Endothelial cell of umbilical vein (primary cell): ENCODE measurements around the gene ZSWIM5. TPM values are rescaled to one million over a fixed set of nuclear protein-coding genes. Genes with fewer than 3 reads are reported as not detected.

Experiments
- BruUV-seq: library from RNA; stranded (reverse); fragments of 400-500 nt; replicated peaks from 2 replicates; lab custom pipeline; 2021; lab: Mats Ljungman, UMichigan
- CTCF ChIA-PET: fragments of 300-600, 350-600 bp; sonication (Branson Sonifier 250); formaldehyde crosslinking; loops from one replicate; lab custom pipeline; 2021; ENCODE audit warnings: antibody characterized with exemption, inconsistent platforms; lab: Charles Lee
- POLR2A ChIA-PET: fragments of 300-600, 350-600 bp; sonication (Branson Sonifier 250); formaldehyde crosslinking; loops from one replicate; lab custom pipeline; 2021; ENCODE audit warnings: antibody characterized with exemption, inconsistent platforms; lab: Charles Lee
- DNase-seq: peaks from one replicate; pipeline ENCODE4 v3.0.0-alpha.2; 2011; ENCODE audit warnings: low read depth, low spot score
- FAIRE-seq: peaks from 2 replicates; lab custom pipeline; 2011; peaks lifted over from hg19 to GRCh38; lab: Jason Lieb, UNC
- H2AFZ ChIP-seq: 2 replicates; pipeline ENCODE4 v1.6.0; 2012; ENCODE audit warnings: low read depth, low read length, control low read depth, inconsistent platforms
- H3K27ac ChIP-seq: 2 replicates; pipeline ENCODE4 v1.5.1; 2011; ENCODE audit warnings: low read depth, mild to moderate bottlenecking, control low read depth, low read length, moderate library complexity; ENCODE audit not compliant: insufficient read depth
- H3K27me3 ChIP-seq, 2 experiments: 2 replicates each; pipeline versions ENCODE4 v1.6.0 to v1.6.1; 2011; ENCODE audit warnings: low read length in 2 of 2, mixed read lengths in 1 of 2; ENCODE audit not compliant: control insufficient read depth in 2 of 2, insufficient read depth in 2 of 2
- H3K36me3 ChIP-seq, 2 experiments: 2 replicates in 1 of 2; 3 replicates in 1 of 2; pipeline ENCODE4 v1.5.1; 2011; ENCODE audit warnings: low read length in 2 of 2, mild to moderate bottlenecking in 1 of 2, moderate library complexity in 1 of 2; ENCODE audit not compliant: control insufficient read depth in 2 of 2, insufficient read depth in 2 of 2; ENCODE audit errors: extremely low read depth in 1 of 2
- H3K4me1 ChIP-seq: 3 replicates; pipeline ENCODE4 v1.5.1; 2011; ENCODE audit warnings: mild to moderate bottlenecking, low read length; ENCODE audit not compliant: control insufficient read depth, insufficient read depth; ENCODE audit errors: extremely low read depth
- H3K4me2 ChIP-seq: 2 replicates; pipeline ENCODE4 v1.6.1; 2011; ENCODE audit warnings: low read length, control low read depth, mixed read lengths; ENCODE audit not compliant: insufficient read depth
- H3K4me3 ChIP-seq, 3 experiments: fragments of 200-600 bp in 1 of 3; sonication (generic), shearing (Covaris generic) in 1 of 3; replicated peaks in 1 of 3; 2 replicates each; pipeline ENCODE4 v1.5.1; 2011 to 2016; ENCODE audit warnings: control low read depth in 3 of 3, low read length in 3 of 3, mild to moderate bottlenecking in 2 of 3, inconsistent platforms in 1 of 3, low read depth in 1 of 3, moderate library complexity in 1 of 3; ENCODE audit not compliant: insufficient read depth in 1 of 3
- H3K79me2 ChIP-seq: 2 replicates; pipeline ENCODE4 v1.6.0; 2012; ENCODE audit warnings: low read length, inconsistent platforms; ENCODE audit not compliant: control insufficient read depth, insufficient read depth
- H3K9ac ChIP-seq: replicated peaks from 2 replicates; pipeline ENCODE3; 2011; ENCODE audit warnings: low read length, control low read depth; ENCODE audit not compliant: insufficient read depth; ENCODE audit errors: extremely low read depth
- H3K9me1 ChIP-seq: replicated peaks from 3 replicates; pipeline ENCODE4 v1.6.0; 2011; ENCODE audit warnings: mild to moderate bottlenecking, low read length; ENCODE audit not compliant: control insufficient read depth, insufficient read depth; ENCODE audit errors: extremely low read depth
- H3K9me3 ChIP-seq: replicated peaks from 2 replicates; pipeline ENCODE4 v1.5.1; 2012; ENCODE audit warnings: low read length, inconsistent platforms; ENCODE audit not compliant: control insufficient read depth, insufficient read depth
- H4K20me1 ChIP-seq: replicated peaks from 2 replicates; pipeline ENCODE3; 2011; ENCODE audit warnings: mild to moderate bottlenecking, low read length; ENCODE audit not compliant: control insufficient read depth, insufficient read depth; ENCODE audit errors: extremely low read depth
- CTCF ChIP-seq, 2 donors: IDR thresholded peaks; 1 replicate in 1 of 2; 2 replicates in 1 of 2; pipeline ENCODE4 v1.5.1; 2011; ENCODE audit warnings: low read length in 2 of 2, mild to moderate bottlenecking in 2 of 2, moderate library complexity in 2 of 2, control low read depth in 1 of 2, inconsistent platforms in 1 of 2, low read depth in 1 of 2; ENCODE audit not compliant: insufficient read depth in 1 of 2; ENCODE audit errors: extremely low read depth in 1 of 2
- EZH2 ChIP-seq: IDR thresholded peaks from 2 replicates; pipeline ENCODE4 v1.6.1; 2012; ENCODE audit warnings: borderline replicate concordance, low read depth, mild to moderate bottlenecking, moderate library complexity, low read length, inconsistent platforms; ENCODE audit not compliant: severe bottlenecking
- FOS ChIP-seq: IDR thresholded peaks from 2 replicates; pipeline ENCODE4 v1.6.1; 2011; ENCODE audit warnings: mild to moderate bottlenecking, low read length, moderate library complexity, borderline replicate concordance; ENCODE audit not compliant: insufficient read depth
- GATA2 ChIP-seq: IDR thresholded peaks from 2 replicates; pipeline ENCODE4 v1.7.0; 2011; ENCODE audit warnings: low read depth, mild to moderate bottlenecking, moderate library complexity, mixed read lengths, low read length; ENCODE audit not compliant: insufficient read length, insufficient read depth
- JUN ChIP-seq: IDR thresholded peaks from 2 replicates; pipeline ENCODE4 v1.6.1; 2011; ENCODE audit warnings: borderline replicate concordance, low read depth; ENCODE audit not compliant: insufficient read length, insufficient read depth
- MAX ChIP-seq: IDR thresholded peaks from 2 replicates; pipeline ENCODE4 v1.6.1; 2011; ENCODE audit not compliant: insufficient read depth, insufficient read length
- MYC ChIP-seq: IDR thresholded peaks from one replicate; pipeline ENCODE4 v1.6.1; 2011; ENCODE audit warnings: mild to moderate bottlenecking, low read depth, low read length
- POLR2A ChIP-seq: IDR thresholded peaks from 2 replicates; pipeline ENCODE4 v1.6.1; 2012; ENCODE audit warnings: low read depth, mild to moderate bottlenecking, control low read depth, low read length
- POLR2AphosphoS5 ChIP-seq: IDR thresholded peaks from 2 replicates; pipeline ENCODE4 v1.6.1; 2012; ENCODE audit warnings: low read depth, mild to moderate bottlenecking, control low read depth, low read length, moderate library complexity; ENCODE audit not compliant: insufficient read depth
- dilution Hi-C: fragments of 300-500 bp; cut with MboI; formaldehyde crosslinking; loops from one replicate; pipeline ENCODE4 v1.15.0; 2019; ENCODE audit warnings: low sequenced_read_pairs; ENCODE audit not compliant: extremely low pct_ligation_motif_present
- intact Hi-C: fragments of 100-400 bp; cut with micrococcal nuclease; formaldehyde crosslinking; loops from one replicate; pipeline ENCODE4 v1.10.0; 2022
- polyA plus RNA-seq, 4 experiments: library from polyadenylated mRNA; depleted of rRNA in 3 of 4; stranded (reverse) in 3 of 4; unstranded in 1 of 4; fragments of >200 nt; gene quantifications; 2 replicates each; pipeline versions ENCODE4 v1.2.1 to v1.2.3, GENCODE V29; 2011 to 2012; ENCODE audit warnings: missing spikeins in 1 of 4
- total RNA-seq: library from RNA; stranded (reverse); gene quantifications from 2 replicates; pipeline ENCODE4 v1.2.3, GENCODE V29; 2021

ZSWIM5 gene
- total and polyA plus RNA-seq, 2 donors (not counting 3 experiments of a cell fraction or from before 2014, with no cell fraction given) = 1.6 to 4.3 TPM

- dilution Hi-C loops = no loop called here
- no peak overlapping the region for H3K9ac ChIP-seq
- no peak overlapping the region for H3K4me2 ChIP-seq
- POLR2A ChIA-PET = no interaction called here
- no peak for DNase-seq
- no TSS peak for BruUV-seq
- FAIRE-seq = no peak
- H3K36me3 ChIP-seq = no peaks in the 10 kb centered on the region
- CTCF ChIA-PET = no interaction called here
- H4K20me1 ChIP-seq = no peaks in the 10 kb centered on the region
- H2AFZ ChIP-seq = no peak overlapping the region
- TF ChIP-seq CTCF (IDR thresholded peaks at IDR 0.05; ENCODE audit: extremely low read depth in 1 of 2, insufficient read depth in 1 of 2, low read depth in 1 of 2, low read length in 2 of 2) (no peak), MAX (no peak), FOS (no peak), POLR2A (no peak), JUN (no peak), POLR2AphosphoS5 (no peak), GATA2 (no peak), EZH2 (no peak), MYC (no peak)
- H3K9me3 ChIP-seq = no peaks in the 10 kb centered on the region
- H3K4me1 ChIP-seq = no peaks in the 10 kb centered on the region
- H3K27ac ChIP-seq = no peak overlapping the region
- no peak overlapping the region for H3K4me3 ChIP-seq
- no peaks in the 10 kb centered on the region for H3K9me1 ChIP-seq
- intact Hi-C loops = no loop called here
- no peaks in the 10 kb centered on the region for H3K27me3 ChIP-seq
- no peaks in the 10 kb centered on the region for H3K79me2 ChIP-seq
Measured at GRCh38 chr1:45097944-45098343, 108.5 kb downstream of the ZSWIM5 start.
